ENCODE results near the gene POU2F1.

Gene POU2F1

DNA sequence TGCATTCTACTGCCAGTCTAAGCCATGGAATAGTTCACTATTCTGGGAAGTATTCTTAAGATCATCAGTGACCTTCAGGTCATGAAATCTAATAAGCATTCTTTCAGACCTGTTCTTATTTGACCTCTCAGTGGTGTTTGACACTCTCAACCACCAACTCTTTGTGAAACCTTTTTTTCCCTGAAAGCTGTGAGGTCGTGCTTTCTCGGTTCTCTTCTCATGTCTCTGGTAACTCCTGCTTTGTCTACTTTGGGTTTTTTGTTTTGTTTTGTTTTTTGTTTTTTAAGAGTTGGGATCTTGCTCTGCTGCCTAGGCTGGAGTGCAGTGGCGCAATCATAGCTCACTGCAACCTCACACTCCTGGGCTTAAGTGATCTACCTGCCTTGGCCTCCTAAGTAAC, 56.3 kb downstream of the POU2F1 start:
- TF ChIP-seq CTCF (IDR thresholded peaks at IDR 0.05; ENCODE audit: low read depth, low read length), result no peak
- no peak for DNase-seq
- Histone ChIP-seq H3K27me3 (ENCODE audit: insufficient read depth, low read depth, severe bottlenecking) (no peaks in the 10 kb centered on the region), H3K9me3 (ENCODE audit: severe bottlenecking) (no peaks in the 10 kb centered on the region), H3K4me3 (ENCODE audit: low read depth, low read length) (no peak overlapping the region), H3K36me3 (no peaks in the 10 kb centered on the region), H3K27ac (no peak overlapping the region)

- Histone ChIP-seq H3K4me3 (ENCODE audit: low read depth, low read length) (no peak overlapping the region), H3K27me3 (ENCODE audit: insufficient read depth, low read depth, severe bottlenecking) (no peaks in the 10 kb centered on the region), H3K9me3 (ENCODE audit: severe bottlenecking) (no peaks in the 10 kb centered on the region), H3K27ac (no peak overlapping the region), H3K36me3 (no peaks in the 10 kb centered on the region)
- DNase-seq, result no peak
- no peak for TF ChIP-seq CTCF (IDR thresholded peaks at IDR 0.05; ENCODE audit: low read depth, low read length)
Measured at GRCh38 chr1:167278497-167278896, 57.8 kb downstream of the POU2F1 start.

DNA sequence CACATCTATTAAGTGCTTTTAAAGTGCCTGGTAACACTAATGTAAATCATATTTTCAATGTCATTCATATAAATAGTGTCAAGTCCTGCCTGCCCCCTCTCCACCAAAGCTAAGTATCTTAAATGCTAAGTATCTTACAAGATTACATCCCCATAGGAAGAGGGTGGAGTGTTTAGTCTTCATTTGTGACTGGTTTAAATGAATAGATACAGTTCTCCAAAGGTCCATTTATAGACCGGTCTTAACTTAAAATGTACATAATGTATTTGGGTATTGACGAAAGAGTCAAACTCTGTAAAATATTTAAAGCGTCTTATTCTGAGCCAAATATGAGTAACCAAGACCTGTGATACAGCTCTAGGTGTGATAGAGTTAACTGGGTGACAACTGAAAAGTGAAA, 60.2 kb downstream of the POU2F1 start:
- no peak overlapping the region for H3K4me3 ChIP-seq (ENCODE audit: low read depth, low read length)
- H3K9me3 ChIP-seq (ENCODE audit: severe bottlenecking), result no peaks in the 10 kb centered on the region
- no peak for DNase-seq
- no peak overlapping the region for H3K27ac ChIP-seq
- no peaks in the 10 kb centered on the region for H3K36me3 ChIP-seq
- no peaks in the 10 kb centered on the region for H3K27me3 ChIP-seq (ENCODE audit: insufficient read depth, low read depth, severe bottlenecking)
- TF ChIP-seq CTCF (IDR thresholded peaks at IDR 0.05; ENCODE audit: low read depth, low read length), result no peak

DNA sequence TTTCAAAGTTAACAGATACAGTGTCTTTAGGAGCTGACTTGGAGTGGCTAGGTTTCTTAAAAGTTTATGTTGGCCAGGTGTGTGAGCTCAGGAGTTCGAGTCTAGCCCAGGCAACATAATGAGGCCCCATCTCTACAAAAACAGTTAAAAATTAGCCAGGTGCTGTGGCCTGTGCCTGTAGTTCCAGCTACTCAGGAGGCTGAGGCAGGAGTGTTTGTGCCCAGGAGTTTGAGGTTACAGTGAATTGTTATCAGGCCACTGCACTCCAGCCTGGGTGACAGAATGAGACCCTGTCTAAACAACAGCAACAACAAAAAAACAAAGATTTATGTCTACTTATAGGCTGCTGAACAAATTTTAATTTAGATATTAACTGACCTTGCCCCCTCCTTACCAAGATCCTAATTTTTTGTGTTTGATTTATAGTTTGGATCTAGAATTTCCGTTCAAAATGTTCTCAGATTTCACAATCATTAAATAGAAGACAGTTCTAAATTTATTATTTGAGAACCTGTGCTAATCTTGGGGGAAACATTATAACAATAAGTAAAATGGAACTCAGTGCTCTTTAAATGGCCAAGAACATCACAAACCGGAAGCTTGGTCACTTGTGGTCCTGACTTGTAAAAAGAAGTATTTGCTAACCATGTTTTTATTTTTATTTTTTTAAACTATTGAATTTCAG, 67.8 kb downstream of the POU2F1 start:
- Histone ChIP-seq H3K27me3 (ENCODE audit: insufficient read depth, low read depth, severe bottlenecking) (no peaks in the 10 kb centered on the region), H3K4me3 (ENCODE audit: low read depth, low read length) (no peak overlapping the region), H3K27ac (no peak overlapping the region), H3K9me3 (ENCODE audit: severe bottlenecking) (no peaks in the 10 kb centered on the region), H3K36me3 (no peaks in the 10 kb centered on the region)
- TF ChIP-seq CTCF (IDR thresholded peaks at IDR 0.05; ENCODE audit: low read depth, low read length), result no peak
- no peak for DNase-seq

DNA sequence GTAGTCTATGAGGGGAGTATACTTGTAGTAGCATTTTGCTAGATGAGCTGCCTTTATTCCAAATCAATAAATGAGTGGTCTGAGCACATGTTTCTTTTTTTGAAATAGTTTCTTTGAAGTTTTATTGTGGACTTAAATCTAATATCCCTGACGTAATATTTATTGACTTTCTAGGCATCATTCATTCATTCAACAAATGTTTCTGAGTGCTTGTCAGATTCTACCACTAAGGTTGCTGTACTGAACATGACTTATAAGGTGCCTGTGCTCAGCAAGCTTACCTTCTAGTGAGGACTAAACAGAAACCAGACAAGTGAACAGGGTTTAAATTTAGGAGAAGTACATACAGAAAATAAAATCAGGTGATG, 68.4 kb downstream of the POU2F1 start:
- Histone ChIP-seq H3K9me3 (ENCODE audit: severe bottlenecking) (no peaks in the 10 kb centered on the region), H3K27ac (no peak overlapping the region), H3K4me3 (ENCODE audit: low read depth, low read length) (no peak overlapping the region), H3K27me3 (ENCODE audit: insufficient read depth, low read depth, severe bottlenecking) (no peaks in the 10 kb centered on the region), H3K36me3 (no peaks in the 10 kb centered on the region)
- TF ChIP-seq CTCF (IDR thresholded peaks at IDR 0.05; ENCODE audit: low read depth, low read length), result no peak
- DNase-seq, result no peak

GRCh38 chr1:167289966-167290365, 69.3 kb downstream of the POU2F1 start:
- Histone ChIP-seq H3K36me3 (no peaks in the 10 kb centered on the region), H3K27me3 (ENCODE audit: insufficient read depth, low read depth, severe bottlenecking) (no peaks in the 10 kb centered on the region), H3K4me3 (ENCODE audit: low read depth, low read length) (no peak overlapping the region), H3K27ac (no peak overlapping the region), H3K9me3 (ENCODE audit: severe bottlenecking) (no peaks in the 10 kb centered on the region)
- TF ChIP-seq CTCF (IDR thresholded peaks at IDR 0.05; ENCODE audit: low read depth, low read length), result no peak
- DNase-seq, result no peak

Measured in WERI-Rb-1 (cell line).